HL-60 (cell line): ENCODE results near the gene PCDHA13.
"Not testable (repeated sequence)": the region's sequence is repeated elsewhere in the genome, so short reads cannot be mapped to it uniquely, and the experiment has no call there.

Experiments
- DNase-seq, 2 experiments: peaks; one replicate each; pipeline ENCODE4 v3.0.0-alpha.2; 2010 to 2020; ENCODE audit warnings: low read depth in 1 of 2, low spot score in 1 of 2
- H3K27ac ChIP-seq: fragments of 250-450 bp; sonication (Bioruptor Pico); replicated peaks from 2 replicates; pipeline ENCODE4 v1.5.1; 2020; ENCODE audit warnings: mild to moderate bottlenecking, moderate library complexity
- H3K27me3 ChIP-seq: fragments of 250-450 bp; sonication (Bioruptor Pico); 2 replicates; pipeline ENCODE4 v1.5.1; 2021; ENCODE audit warnings: mild to moderate bottlenecking, moderate library complexity; ENCODE audit not compliant: insufficient read depth, poor library complexity, severe bottlenecking
- H3K4me3 ChIP-seq: replicated peaks from 2 replicates; pipeline ENCODE4 v1.5.1; 2011; ENCODE audit warnings: mild to moderate bottlenecking, control low read depth, low read length; ENCODE audit not compliant: insufficient read depth
- CTCF ChIP-seq: IDR thresholded peaks from one replicate; pipeline ENCODE4 v1.5.1; 2011; ENCODE audit warnings: low read length, control low read depth, inconsistent platforms; ENCODE audit not compliant: insufficient read depth
- GABPA ChIP-seq: IDR thresholded peaks from 2 replicates; pipeline ENCODE4 v1.6.1; 2012; ENCODE audit warnings: low read depth
- POLR2AphosphoS5 ChIP-seq: IDR thresholded peaks from 2 replicates; pipeline ENCODE4 v1.6.1; 2012; ENCODE audit warnings: low read depth
- REST ChIP-seq: IDR thresholded peaks from 2 replicates; pipeline ENCODE4 v1.6.1; 2012; ENCODE audit warnings: low read depth; ENCODE audit not compliant: insufficient replicate concordance
- SPI1 ChIP-seq: IDR thresholded peaks from 2 replicates; pipeline ENCODE4 v1.6.1; 2012; ENCODE audit warnings: low read depth, mild to moderate bottlenecking, borderline replicate concordance

Gene PCDHA13

GRCh38 chr5:140840978-140841962 lies 40.7 kb upstream of the PCDHA13 start, which contains the start of gene PCDHA8:
PCDHA8 (plus strand) TSS chr5:140841187; CDS start chr5:140841322, 135 bp downstream.
- TF ChIP-seq REST (no peak), GABPA (no peak), SPI1 (no peak), CTCF (no peak)
- Histone ChIP-seq H3K4me3 (no peak within 1 kb of the TSS), H3K27me3 (no peaks in the 10 kb centered on the region), H3K27ac (no peak within 1 kb of the TSS)
- DNase-seq: no peak

- TF ChIP-seq CTCF (no peak), GABPA (no peak), SPI1 (no peak), REST (no peak), POLR2AphosphoS5 (no peak)
- DNase-seq: no peak
- H3K27ac ChIP-seq: no peak overlapping the region
- no peak overlapping the region for H3K4me3 ChIP-seq
- H3K27me3 ChIP-seq: no peaks in the 10 kb centered on the region
Observed at GRCh38 chr5:140842798-140843733, 38.9 kb upstream of the PCDHA13 start.

GRCh38 chr5:140848139-140849102 lies 33.5 kb upstream of the PCDHA13 start, which contains the start of gene PCDHA9:
PCDHA9 (plus strand) TSS chr5:140848382; CDS start chr5:140848496, 114 bp downstream.
- not testable (repeated sequence) for H3K4me3 ChIP-seq, DNase-seq, H3K27me3 ChIP-seq, H3K27ac ChIP-seq

- H3K27ac ChIP-seq, H3K27me3 ChIP-seq, DNase-seq, H3K4me3 ChIP-seq: not testable (repeated sequence)
Observed at GRCh38 chr5:140849831-140850634, 31.9 kb upstream of the PCDHA13 start.
